ENCODE results near the gene TSLP. TPM values are rescaled to one million over a fixed set of nuclear protein-coding genes. Genes with fewer than 3 reads are reported as not detected.

TSLP gene
- total and polyA plus RNA-seq, 9 of the 15 experiments (the other 6 are each of a cell fraction or from before 2014, with no cell fraction given), result 0.09 to 2.8 (median 1.2) TPM

- peak; percentile 96 for TF ChIP-seq PRDM10 (IDR thresholded peaks at IDR 0.05; ENCODE audit: partially characterized antibody)
- TF ChIP-seq SMC3 (conservative IDR thresholded peaks at IDR 0.05; ENCODE audit: insufficient read depth, low read depth, low read length), result no peak
- TF ChIP-seq YBX1 (IDR thresholded peaks at IDR 0.05), result no peak
- TF ChIP-seq ZNF316 (IDR thresholded peaks at IDR 0.05), result no peak
- no peak for TF ChIP-seq HMG20B (CRISPR knock-in tag; IDR thresholded peaks at IDR 0.05)
- TF ChIP-seq THRAP3 (IDR thresholded peaks at IDR 0.05; ENCODE audit: borderline replicate concordance), result no peak
- no peak for TF ChIP-seq RFX5 (IDR thresholded peaks at IDR 0.05; ENCODE audit: low read depth, low read length)
- no peak; the same call in 1 of the 2 replicates for TF ChIP-seq GTF2F1 (IDR thresholded peaks at IDR 0.05; ENCODE audit: low read depth, low read length)
- peak; percentile 97 for TF ChIP-seq ARID4B (CRISPR knock-in tag; IDR thresholded peaks at IDR 0.05)
- TF ChIP-seq SIX5 (IDR thresholded peaks at IDR 0.05; ENCODE audit: borderline replicate concordance in 1 of 2, insufficient read depth in 1 of 2, low read depth in 1 of 2, low read length in 2 of 2), result peak; percentile 50 to 51; a peak in 3 of 4 replicates
- peak; percentile 88 for TF ChIP-seq RBBP5 (IDR thresholded peaks at IDR 0.05; ENCODE audit: borderline replicate concordance, insufficient read depth, low read length, poor library complexity, severe bottlenecking)
- no peak for TF ChIP-seq ZNF311 (CRISPR knock-in tag; IDR thresholded peaks at IDR 0.05)
- no peak for TF ChIP-seq ZFP36 (IDR thresholded peaks at IDR 0.05; ENCODE audit: low read depth, low read length, partially characterized antibody)
- TF ChIP-seq ELK1 (CRISPR knock-in tag; IDR thresholded peaks at IDR 0.05), result no peak
- peak; percentile 77 for TF ChIP-seq SMAD4 (CRISPR knock-in tag; conservative IDR thresholded peaks at IDR 0.05)
- TF ChIP-seq, protein P1, sequence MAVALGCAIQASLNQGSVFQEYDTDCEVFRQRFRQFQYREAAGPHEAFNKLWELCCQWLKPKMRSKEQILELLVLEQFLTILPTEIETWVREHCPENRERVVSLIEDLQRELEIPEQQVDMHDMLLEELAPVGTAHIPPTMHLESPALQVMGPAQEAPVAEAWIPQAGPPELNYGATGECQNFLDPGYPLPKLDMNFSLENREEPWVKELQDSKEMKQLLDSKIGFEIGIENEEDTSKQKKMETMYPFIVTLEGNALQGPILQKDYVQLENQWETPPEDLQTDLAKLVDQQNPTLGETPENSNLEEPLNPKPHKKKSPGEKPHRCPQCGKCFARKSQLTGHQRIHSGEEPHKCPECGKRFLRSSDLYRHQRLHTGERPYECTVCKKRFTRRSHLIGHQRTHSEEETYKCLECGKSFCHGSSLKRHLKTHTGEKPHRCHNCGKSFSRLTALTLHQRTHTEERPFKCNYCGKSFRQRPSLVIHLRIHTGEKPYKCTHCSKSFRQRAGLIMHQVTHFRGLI (CRISPR knock-in tag; IDR thresholded peaks at IDR 0.05), result 0 out of 2 replicates have a peak, but pooled peaks have one; percentile 41
Measured at GRCh38 chr5:111092062-111092853, 20.7 kb downstream of the TSLP start, which contains the start of gene WDR36 (continued).
